GM19193 (cell line): ENCODE results near the gene PLIN4.

Source experiments
- POLR2A ChIP-seq: IDR thresholded peaks from 4 replicates; pipeline ENCODE4 v1.6.1; 2011; ENCODE audit not compliant: insufficient read depth, insufficient read length; ENCODE audit errors: extremely low read depth

PLIN4 gene

DNA sequence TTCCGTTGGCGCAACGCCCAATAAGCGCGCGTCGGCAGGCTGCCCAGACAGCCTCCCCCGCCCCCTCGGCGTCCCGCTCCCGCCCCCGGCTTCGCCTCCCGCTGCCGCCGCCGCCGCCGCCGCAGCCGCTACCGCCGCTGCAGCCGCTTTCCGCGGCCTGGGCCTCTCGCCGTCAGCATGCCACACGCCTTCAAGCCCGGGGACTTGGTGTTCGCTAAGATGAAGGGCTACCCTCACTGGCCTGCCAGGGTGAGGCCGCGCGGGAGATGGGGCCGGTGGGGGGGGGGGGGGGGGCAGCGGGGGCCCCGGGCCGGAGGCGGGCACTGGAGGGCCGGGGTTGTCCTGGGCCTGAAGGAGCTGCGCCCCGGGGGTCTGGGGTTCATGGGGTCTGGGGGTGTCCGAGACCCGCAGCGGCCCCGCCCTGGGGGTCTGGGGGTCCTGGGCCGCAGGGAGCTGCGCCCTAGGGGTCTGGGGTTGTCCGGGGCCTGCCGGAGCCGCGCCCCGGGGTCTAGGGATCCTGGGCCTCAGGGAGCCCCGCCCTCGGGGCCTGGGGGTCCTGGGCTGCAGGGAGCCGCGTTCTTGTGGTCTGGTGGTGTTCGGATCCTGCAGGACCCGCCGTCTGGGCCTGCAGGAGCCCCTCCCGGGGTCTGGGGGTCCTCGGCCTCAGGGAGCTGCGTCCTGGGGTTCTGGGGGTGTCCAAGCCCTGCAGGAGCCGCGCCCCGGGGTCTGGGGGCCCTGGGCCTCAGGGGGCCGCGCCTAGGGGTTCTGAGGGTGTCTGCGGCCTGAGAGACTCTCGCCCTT is 45.9 kb downstream of the PLIN4 start, which contains the start of gene HDGFL2:
Gene HDGFL2 (plus strand): TSS at position 124 of the 801 bp plus-strand sequence. CDS start 54 bp downstream, at position 178.
- TF ChIP-seq POLR2A = peak; percentile 28

DNA sequence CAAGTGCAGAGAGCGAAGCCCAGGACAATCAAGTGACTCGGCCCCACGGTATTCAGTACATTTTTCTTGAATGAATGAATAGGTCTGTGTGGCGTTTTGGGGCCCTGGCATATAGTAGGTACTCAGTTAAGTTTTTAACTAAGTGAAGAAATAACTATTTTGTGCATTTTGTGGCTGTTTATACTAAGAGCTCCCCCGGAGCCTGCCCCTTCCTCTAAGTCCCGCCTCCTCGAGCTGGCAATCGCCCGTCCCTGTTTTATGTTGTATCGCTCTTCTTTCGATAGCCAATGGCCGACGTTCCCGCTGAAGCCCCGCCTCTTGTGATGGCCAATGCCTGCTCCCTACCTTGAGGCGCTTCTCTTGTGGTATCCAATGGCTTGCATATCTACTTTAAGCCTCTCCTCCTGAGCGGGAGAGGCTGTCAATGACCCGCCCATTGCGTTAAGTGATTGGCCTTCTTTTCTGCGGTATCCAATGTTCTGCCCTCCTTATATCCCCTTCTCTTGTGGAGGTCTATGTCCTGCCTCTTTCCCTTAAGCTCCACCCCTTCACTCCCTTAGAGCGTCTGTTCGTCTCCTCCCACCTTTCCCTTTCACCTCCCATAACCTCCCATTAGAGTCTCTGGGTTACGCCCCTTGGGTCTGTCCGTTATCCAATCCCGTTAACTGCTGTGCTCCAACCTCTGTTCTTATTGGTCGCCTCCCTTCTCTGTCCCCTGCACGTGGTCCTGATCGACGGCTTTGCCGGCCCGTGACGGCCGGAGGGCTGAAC is 46.7 kb downstream of the PLIN4 start:
- TF ChIP-seq POLR2A = no peak

DNA sequence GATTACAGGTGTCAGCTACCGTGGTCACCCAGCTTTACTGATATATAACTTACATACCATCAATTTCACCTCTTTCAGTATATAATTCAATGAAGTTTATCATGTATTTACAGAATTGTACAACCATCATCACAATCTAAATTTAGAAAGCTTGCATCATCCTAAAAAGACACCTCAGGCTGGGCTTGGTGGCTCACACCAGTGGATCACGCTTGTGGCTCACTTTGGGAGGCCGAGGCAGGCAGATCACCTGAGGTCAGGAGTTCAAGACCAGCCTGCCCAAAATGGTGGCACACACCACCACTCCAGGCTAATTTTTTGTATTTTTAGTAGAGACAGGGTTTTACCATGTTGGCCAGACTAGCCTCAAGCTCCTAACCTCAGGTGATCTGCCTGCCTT is 50.5 kb downstream of the PLIN4 start:
- no peak for TF ChIP-seq POLR2A

DNA sequence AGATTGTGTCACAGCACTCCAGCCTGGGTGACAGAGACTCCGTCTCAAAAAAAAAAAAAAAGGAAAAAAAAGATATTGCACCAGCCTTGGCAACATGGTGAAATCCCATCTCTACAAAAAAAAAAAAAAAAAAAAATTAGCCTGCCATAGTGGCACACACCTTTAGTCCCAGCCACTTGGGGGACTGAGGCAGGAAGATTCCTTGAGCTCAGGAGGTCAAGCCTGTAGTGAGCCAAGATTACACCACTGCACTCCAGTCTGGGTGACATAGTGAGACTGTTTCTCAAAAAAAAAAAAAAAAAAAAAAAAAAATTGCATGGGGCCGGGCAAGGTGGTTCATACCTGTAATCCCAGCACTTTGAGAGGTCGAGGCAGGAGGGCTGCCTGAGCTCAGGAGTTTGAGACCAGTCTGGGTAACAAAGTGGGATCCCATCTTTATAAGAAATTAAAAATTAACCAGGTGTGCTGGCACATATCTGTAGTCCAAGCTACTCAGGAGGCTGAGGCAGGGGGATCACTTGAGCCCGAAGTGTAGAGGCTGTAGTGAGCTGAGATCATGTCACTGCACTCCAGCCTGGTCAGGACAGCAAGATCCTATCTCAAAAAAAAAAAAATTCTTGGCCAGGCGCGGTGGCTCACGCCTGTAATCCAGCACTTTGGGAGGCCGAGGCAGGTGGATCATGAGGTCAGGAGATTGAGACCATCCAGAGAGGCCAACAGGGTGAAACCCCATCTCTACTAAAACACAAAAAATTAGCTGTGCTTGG is 53.3 kb downstream of the PLIN4 start:
- no peak for TF ChIP-seq POLR2A

DNA sequence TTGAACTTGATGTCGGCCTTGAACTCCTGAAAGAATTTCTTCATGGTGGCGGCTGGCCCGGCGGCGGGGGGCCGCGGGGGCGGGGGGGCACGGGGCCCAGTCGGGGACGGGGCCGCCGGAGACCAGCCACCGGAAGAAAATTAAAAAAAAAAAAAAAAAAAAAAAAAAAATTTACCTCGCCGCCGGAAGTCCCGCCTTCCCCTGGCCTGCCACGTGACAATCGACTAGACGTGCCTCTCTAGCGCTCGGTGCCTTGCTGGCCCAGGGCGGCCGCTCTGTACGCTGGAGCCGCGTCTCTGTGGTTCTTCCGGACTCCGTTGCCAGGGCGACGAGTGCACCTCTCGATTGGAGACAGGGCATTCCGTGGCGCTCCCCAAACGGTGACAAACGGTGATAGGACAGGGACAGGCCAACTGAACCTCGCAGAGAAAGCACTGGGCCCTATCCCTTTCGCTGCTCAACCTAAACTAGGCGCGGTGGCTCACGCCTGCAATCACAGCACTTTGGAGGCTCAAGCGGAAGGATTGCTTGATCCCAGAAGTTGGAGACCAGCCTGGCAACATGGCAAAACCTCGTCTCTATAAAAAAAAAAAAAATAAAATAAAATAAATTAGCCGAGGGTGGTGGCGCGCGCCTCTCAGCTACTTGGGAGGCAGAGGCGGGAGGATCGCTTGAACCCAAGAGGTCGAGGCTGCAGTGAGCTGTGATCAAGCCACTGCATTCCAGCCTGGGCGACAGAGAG is 60.5 kb downstream of the PLIN4 start, which contains the start of gene UBXN6:
Gene UBXN6 (minus strand): TSS at position 141 of the 742 bp plus-strand sequence. CDS start 97 bp downstream, at position 44.
- TF ChIP-seq POLR2A = peak; percentile 42

DNA sequence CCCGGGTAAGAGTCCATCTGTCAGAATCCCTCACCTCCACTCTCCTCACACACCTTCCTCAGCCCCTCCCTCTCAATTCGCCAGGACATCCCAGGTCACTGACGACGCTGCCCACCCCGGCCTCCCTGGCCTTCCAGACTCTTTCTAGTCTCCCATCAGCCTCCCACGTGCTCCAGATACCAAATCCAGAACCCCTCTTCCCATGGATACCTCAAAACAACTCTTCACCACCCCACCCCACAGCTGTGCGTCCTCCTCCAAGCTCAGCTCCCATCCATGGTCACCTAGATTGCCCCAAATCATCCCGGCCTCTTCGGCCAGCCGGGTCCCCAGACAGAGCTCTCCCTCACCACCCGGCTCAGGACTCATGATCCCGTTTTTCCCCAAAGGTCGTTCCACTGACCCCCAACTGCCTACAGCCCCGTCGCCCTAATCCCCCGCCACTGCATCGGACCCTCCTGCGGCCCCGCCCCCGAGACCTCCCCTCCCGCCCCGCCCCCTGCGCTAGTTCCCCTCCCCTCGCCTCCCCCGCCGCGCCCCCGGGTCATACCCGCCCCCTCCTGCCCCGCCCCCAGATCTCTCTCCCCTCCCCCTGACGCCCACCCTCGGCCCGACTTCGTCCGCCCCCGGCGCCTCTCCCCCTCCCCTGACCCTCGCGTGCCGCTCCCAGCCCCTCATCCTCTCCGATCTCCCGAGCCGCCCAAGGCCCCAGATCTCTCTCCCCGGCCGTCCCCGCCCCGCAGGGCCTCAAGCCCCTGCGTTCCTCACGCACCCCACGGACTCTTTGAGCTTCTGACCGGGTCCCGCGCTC is 61.2 kb downstream of the PLIN4 start:
- TF ChIP-seq POLR2A = no peak

DNA sequence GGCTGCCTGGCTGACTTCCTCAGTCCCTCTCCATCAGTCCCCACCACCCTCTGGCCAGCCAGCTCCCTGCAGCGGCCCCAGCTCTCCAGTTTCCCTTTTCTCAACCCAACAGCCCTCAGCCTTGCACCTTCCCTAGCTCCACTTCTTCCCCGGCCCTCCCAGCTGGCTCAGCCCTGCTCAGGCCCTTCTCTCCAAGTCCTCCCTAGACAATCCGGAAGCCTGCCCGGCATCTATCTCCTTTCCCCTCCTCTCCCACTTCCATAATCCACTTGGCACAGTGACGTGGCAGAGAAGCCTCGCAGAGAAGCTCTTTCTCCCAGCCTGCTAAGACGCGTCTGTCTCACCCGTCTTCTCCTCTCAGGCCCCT is 61.8 kb downstream of the PLIN4 start:
- TF ChIP-seq POLR2A = no peak

DNA sequence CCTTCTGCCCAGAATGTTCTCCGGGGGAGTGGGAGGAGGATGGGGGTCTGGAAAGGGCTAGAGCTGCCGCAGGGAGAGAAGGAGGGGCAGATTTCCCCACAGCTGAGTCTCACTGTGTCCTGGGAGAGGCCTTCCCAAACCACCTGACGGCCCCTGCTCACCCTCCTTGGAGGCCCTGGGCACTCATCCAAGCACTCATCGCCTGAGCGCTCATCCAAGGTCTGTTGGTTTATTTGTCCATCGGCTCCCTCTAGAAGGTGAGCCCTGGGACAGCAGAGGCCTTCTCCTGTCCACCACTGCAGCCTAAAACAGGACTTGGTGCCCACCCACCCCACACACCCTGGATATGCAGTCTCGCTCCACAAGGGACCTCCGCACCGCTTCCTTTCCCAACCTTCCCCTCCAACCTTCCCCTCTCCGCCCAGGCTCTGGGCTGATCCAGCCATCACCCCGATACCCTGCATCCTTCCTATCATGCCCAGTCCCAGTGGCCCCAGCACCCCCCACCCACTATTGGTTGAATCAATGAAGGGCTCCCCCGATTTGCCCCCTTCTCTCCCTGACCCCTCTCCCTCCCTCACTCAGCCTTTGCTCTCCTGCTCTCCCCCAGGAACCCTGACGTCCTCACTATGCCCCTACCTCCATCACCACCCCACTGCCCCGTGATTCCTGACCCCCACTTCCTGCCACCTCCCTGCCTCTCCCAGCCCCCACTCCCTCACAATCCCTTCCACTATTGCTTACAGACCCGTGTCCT is 62.4 kb downstream of the PLIN4 start:
- TF ChIP-seq POLR2A = no peak

DNA sequence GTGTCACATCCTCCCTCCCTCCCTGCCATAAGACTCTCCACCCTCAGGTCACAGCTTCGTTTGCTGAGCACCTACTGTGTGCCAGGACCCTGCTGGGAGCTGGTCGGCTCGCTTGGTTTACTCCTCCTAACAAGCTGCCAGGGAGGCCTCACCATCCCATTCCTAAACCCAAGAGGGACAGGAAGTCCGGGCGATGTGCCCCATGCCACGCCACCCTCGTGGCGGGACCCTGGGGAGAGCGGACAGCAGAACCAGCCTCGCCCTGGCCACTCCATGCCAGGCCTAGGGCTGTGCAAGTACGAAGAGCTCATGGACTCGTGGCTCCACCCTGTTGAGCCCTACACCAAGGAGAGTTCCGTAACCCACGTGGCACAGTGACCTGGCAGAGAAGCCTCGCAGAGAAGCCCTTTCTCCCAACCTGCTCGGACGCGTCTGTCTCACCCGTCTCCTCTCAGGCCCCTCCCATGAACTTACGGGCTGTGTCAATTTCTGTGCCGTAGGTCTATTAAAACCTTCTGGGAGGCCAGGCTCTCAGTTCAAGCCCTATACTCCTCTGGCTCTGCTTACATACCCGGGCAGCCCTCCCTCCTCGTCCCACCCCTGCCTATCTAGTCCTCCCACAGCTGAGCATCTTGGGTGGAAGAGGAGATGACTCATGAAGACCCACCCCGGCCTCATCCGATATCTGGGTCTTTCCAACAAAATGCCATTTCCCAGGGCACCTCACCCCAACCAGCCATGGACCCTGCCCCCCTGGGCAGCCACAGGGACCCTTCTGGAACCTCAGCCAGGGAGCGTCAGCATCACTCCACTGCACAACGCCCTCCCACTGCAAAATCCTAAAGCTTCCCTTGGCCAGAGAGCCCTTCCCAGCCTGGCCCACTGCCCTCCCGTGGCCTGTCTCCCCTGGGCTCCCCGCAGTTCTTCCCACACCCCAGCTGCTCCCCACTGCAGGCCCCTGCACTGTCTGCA is 63.3 kb downstream of the PLIN4 start:
- no peak for TF ChIP-seq POLR2A

DNA sequence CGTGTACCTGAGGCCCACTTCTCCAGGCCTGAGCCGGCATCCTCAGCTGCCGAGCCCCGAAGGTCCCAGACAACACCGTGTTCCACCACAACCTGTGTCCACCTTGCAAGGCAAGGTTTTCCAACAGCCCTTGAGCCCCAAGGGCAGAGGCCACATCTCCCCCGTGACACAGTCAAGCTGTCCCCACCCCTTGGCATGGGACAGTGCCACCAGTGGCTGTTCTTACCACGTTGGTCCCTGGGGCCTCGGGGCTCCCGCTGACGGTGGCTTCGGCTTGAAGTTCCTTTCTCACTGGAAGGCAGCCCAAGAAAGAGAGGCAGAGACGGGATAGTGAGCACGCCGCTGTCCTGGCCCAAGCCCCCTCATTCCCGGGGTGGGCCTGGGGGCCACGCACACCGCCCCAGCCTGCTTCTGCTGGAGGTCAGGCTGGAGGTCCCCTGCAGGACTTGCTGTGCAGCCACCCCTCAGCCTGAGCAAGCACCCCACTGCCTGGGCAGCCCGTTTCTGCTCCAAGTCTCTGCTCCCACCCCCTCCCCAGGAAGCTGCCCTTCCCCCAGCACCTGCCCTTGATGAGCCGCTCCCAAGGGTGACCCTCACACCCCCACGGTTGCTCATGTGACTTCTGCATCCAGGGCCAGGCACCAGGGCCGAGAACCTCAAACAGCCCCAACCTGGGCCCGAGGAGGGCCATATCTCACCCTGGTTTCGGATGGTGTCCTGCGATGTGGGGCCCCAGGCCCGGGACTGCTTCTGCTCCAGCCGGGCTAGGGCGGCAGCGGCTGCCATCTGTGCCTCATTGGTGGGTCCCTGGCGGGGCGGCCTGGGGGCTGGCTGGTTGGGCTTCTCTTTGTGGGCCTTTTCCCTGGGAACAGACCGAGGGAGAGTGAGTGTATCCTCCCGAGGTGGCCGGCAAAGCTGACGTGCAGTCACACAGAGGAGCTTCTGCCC is 64.8 kb downstream of the PLIN4 start:
- no peak for TF ChIP-seq POLR2A
